Astrocyte (in vitro differentiated cells and primary cell): ENCODE results near the gene STARD4. TPM values are rescaled to one million over a fixed set of nuclear protein-coding genes. Genes with fewer than 3 reads are reported as not detected.

ENCODE experiments used
- DNase-seq: peaks from one replicate; pipeline ENCODE4 v3.0.0-alpha.2; 2010; ENCODE audit warnings: low read depth
- FAIRE-seq: peaks from 2 replicates; lab custom pipeline; 2011; peaks lifted over from hg19 to GRCh38; lab: Jason Lieb, UNC
- H2AFZ ChIP-seq: 2 replicates; pipeline ENCODE4 v1.6.0; 2012; ENCODE audit warnings: low read depth, low read length, inconsistent platforms
- H3K27ac ChIP-seq: 2 replicates; pipeline ENCODE4 v1.5.1; 2011; ENCODE audit warnings: low read depth, low read length, inconsistent platforms
- H3K27me3 ChIP-seq: 2 replicates; pipeline ENCODE4 v1.6.0; 2011; ENCODE audit warnings: low read length, inconsistent platforms; ENCODE audit not compliant: insufficient read depth
- H3K36me3 ChIP-seq: 2 replicates; pipeline ENCODE4 v1.5.1; 2011; ENCODE audit warnings: low read length, inconsistent platforms; ENCODE audit not compliant: insufficient read depth
- H3K4me1 ChIP-seq: 2 replicates; pipeline ENCODE4 v1.5.1; 2011; ENCODE audit warnings: low read length, inconsistent platforms; ENCODE audit not compliant: insufficient read depth
- H3K4me2 ChIP-seq: 2 replicates; pipeline ENCODE4 v1.6.0; 2012; ENCODE audit warnings: low read length, inconsistent platforms
- H3K4me3 ChIP-seq: 2 replicates; pipeline ENCODE4 v1.5.1; 2011; ENCODE audit warnings: low read depth, mild to moderate bottlenecking, low read length, inconsistent platforms; ENCODE audit not compliant: insufficient read depth
- H3K79me2 ChIP-seq: 2 replicates; pipeline ENCODE4 v1.6.0; 2012; ENCODE audit warnings: mild to moderate bottlenecking, low read length, inconsistent platforms; ENCODE audit not compliant: insufficient read depth
- H3K9ac ChIP-seq: 2 replicates; pipeline ENCODE4 v1.6.0; 2012; ENCODE audit warnings: mild to moderate bottlenecking, low read length, inconsistent platforms
- H3K9me3 ChIP-seq: 2 replicates; pipeline ENCODE4 v1.5.1; 2012; ENCODE audit warnings: low read depth, mild to moderate bottlenecking, low read length, inconsistent platforms; ENCODE audit not compliant: insufficient read depth
- H4K20me1 ChIP-seq: 2 replicates; pipeline ENCODE4 v1.6.0; 2012; ENCODE audit warnings: low read length, inconsistent platforms; ENCODE audit not compliant: insufficient read depth
- H3K27ac Mint-ChIP-seq: one replicate; pipeline ENCODE4 v1.8.0; 2021; ENCODE audit warnings: mild to moderate bottlenecking, mixed read lengths; ENCODE audit not compliant: unreplicated experiment
- H3K27me3 Mint-ChIP-seq: one replicate; pipeline ENCODE4 v1.8.0; 2021; ENCODE audit warnings: low read depth, mixed read lengths; ENCODE audit not compliant: unreplicated experiment
- H3K36me3 Mint-ChIP-seq: one replicate; pipeline ENCODE4 v1.8.0; 2021; ENCODE audit warnings: low read depth, mixed read lengths; ENCODE audit not compliant: unreplicated experiment
- H3K4me1 Mint-ChIP-seq: one replicate; pipeline ENCODE4 v1.8.0; 2021; ENCODE audit warnings: low read depth, mixed read lengths; ENCODE audit not compliant: unreplicated experiment
- H3K4me3 Mint-ChIP-seq: one replicate; pipeline ENCODE4 v1.8.0; 2021; ENCODE audit warnings: mild to moderate bottlenecking, moderate library complexity, mixed read lengths; ENCODE audit not compliant: unreplicated experiment
- H3K9me3 Mint-ChIP-seq: one replicate; pipeline ENCODE4 v1.8.0; 2021; ENCODE audit warnings: mild to moderate bottlenecking, mixed read lengths; ENCODE audit not compliant: unreplicated experiment
- CTCF ChIP-seq: IDR thresholded peaks from 2 replicates; pipeline ENCODE4 v1.5.1; 2011; ENCODE audit warnings: low read depth, mild to moderate bottlenecking, inconsistent platforms, low read length, moderate library complexity; ENCODE audit not compliant: insufficient read depth
- EZH2 ChIP-seq: IDR thresholded peaks from 2 replicates; pipeline ENCODE4 v1.6.1; 2012; ENCODE audit warnings: mild to moderate bottlenecking, low read length, inconsistent platforms; ENCODE audit not compliant: insufficient read depth
- total RNA-seq: library from RNA; stranded (reverse); gene quantifications from 2 replicates; pipeline ENCODE4 v1.2.1, GENCODE V29; 2021

The STARD4 gene
- total RNA-seq, 1 donor from 2014 or later, result 84.9 TPM

DNA sequence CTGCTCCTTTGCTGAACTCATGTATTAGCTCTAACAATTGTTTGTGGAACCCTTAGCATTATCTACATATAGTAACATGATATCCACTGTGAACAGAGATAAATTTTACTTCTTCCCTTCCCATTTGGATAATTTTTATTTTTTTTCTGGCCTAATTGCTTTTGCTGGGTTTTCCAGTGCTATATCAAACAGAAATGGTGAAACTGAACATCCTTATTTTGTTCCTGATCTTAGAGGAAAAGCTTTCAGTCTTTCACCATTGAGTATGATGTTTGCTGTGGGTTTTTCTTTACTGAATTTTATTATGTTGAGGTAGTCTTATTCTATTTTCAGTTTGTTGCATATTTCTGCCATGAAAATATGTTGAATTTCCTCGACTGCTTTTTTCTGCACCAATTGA lies 44.8 kb upstream of the STARD4 start:
- Mint-ChIP-seq H3K4me1 (no peaks in the 10 kb centered on the region), H3K9me3 (no peaks in the 10 kb centered on the region), H3K4me3 (no peak overlapping the region), H3K27ac (no peak overlapping the region), H3K27me3 (no peaks in the 10 kb centered on the region), H3K36me3 (peaks cover 2% of the 10 kb centered on the region)
- H3K4me3 ChIP-seq, result no peak overlapping the region
- H3K36me3 ChIP-seq, result no peaks in the 10 kb centered on the region
- H3K27me3 ChIP-seq, result no peaks in the 10 kb centered on the region
- H3K4me2 ChIP-seq, result no peak overlapping the region
- no peak overlapping the region for H2AFZ ChIP-seq
- H3K79me2 ChIP-seq, result no peaks in the 10 kb centered on the region
- H3K9me3 ChIP-seq, result no peaks in the 10 kb centered on the region
- H4K20me1 ChIP-seq, result no peaks in the 10 kb centered on the region
- no peak for TF ChIP-seq CTCF
- TF ChIP-seq EZH2, result no peak
- peaks cover 3% of the 10 kb centered on the region for H3K4me1 ChIP-seq
- FAIRE-seq, result no peak
- no peak overlapping the region for H3K27ac ChIP-seq
- H3K9ac ChIP-seq, result no peak overlapping the region
- DNase-seq, result no peak

GRCh38 chr5:111556501-111556900 lies 44.2 kb upstream of the STARD4 start:
- no peak for DNase-seq
- Mint-ChIP-seq H3K27me3 (no peaks in the 10 kb centered on the region), H3K4me3 (no peak overlapping the region), H3K36me3 (peaks cover 2% of the 10 kb centered on the region), H3K27ac (no peak overlapping the region), H3K4me1 (peaks cover 5% of the 10 kb centered on the region), H3K9me3 (no peaks in the 10 kb centered on the region)
- Histone ChIP-seq H3K36me3 (no peaks in the 10 kb centered on the region), H3K79me2 (no peaks in the 10 kb centered on the region), H3K9ac (no peak overlapping the region), H3K9me3 (no peaks in the 10 kb centered on the region), H3K4me2 (no peak overlapping the region), H2AFZ (no peak overlapping the region), H4K20me1 (no peaks in the 10 kb centered on the region), H3K27ac (no peak overlapping the region), H3K4me1 (peaks cover 9% of the 10 kb centered on the region), H3K27me3 (no peaks in the 10 kb centered on the region), H3K4me3 (no peak overlapping the region)
- FAIRE-seq, result no peak
- TF ChIP-seq CTCF (no peak), EZH2 (no peak)

- Histone ChIP-seq H3K4me3 (no peak overlapping the region), H3K27me3 (no peaks in the 10 kb centered on the region), H3K9ac (no peak overlapping the region), H2AFZ (no peak overlapping the region), H3K79me2 (no peaks in the 10 kb centered on the region), H3K36me3 (no peaks in the 10 kb centered on the region), H4K20me1 (no peaks in the 10 kb centered on the region), H3K4me1 (peaks cover 16% of the 10 kb centered on the region), H3K27ac (no peak overlapping the region), H3K4me2 (no peak overlapping the region), H3K9me3 (no peaks in the 10 kb centered on the region)
- TF ChIP-seq EZH2 (no peak), CTCF (no peak)
- no peak for DNase-seq
- H3K9me3 Mint-ChIP-seq, result no peaks in the 10 kb centered on the region
- no peak for FAIRE-seq
- no peak overlapping the region for H3K4me3 Mint-ChIP-seq
- no peaks in the 10 kb centered on the region for H3K27me3 Mint-ChIP-seq
- peaks cover 6% of the 10 kb centered on the region for H3K4me1 Mint-ChIP-seq
- H3K27ac Mint-ChIP-seq, result no peak overlapping the region
- H3K36me3 Mint-ChIP-seq, result peaks cover 2% of the 10 kb centered on the region
Observed at GRCh38 chr5:111555760-111556159, 43.4 kb upstream of the STARD4 start.
